Ishikawa (cell line): ENCODE results near the gene SLC25A41.

Experiments used
- CEBPB ChIP-seq: IDR thresholded peaks from 2 replicates; pipeline ENCODE4 v1.6.1; 2012
- CREB1 ChIP-seq: IDR thresholded peaks from 2 replicates; pipeline ENCODE4 v1.6.1; 2012; ENCODE audit warnings: low read depth
- EGR1 ChIP-seq: IDR thresholded peaks from 2 replicates; pipeline ENCODE4 v1.6.1; 2012
- EP300 ChIP-seq: IDR thresholded peaks from 2 replicates; pipeline ENCODE4 v1.6.1; 2012; ENCODE audit warnings: borderline replicate concordance
- FOXM1 ChIP-seq: IDR thresholded peaks from 2 replicates; pipeline ENCODE4 v1.6.1; 2012; ENCODE audit warnings: low read depth, borderline replicate concordance
- MAX ChIP-seq: IDR thresholded peaks from 2 replicates; pipeline ENCODE4 v1.6.1; 2012
- NFIC ChIP-seq: IDR thresholded peaks from 2 replicates; pipeline ENCODE4 v1.6.1; 2012
- RAD21 ChIP-seq: IDR thresholded peaks from 2 replicates; pipeline ENCODE4 v1.6.1; 2012; ENCODE audit warnings: low read depth
- REST ChIP-seq: IDR thresholded peaks from 2 replicates; pipeline ENCODE4 v1.6.1; 2012; ENCODE audit warnings: low read depth, mild to moderate bottlenecking
- TAF1 ChIP-seq: IDR thresholded peaks from 2 replicates; pipeline ENCODE4 v1.6.1; 2012; ENCODE audit warnings: low read depth, mild to moderate bottlenecking
- TCF12 ChIP-seq: IDR thresholded peaks from 2 replicates; pipeline ENCODE4 v1.6.1; 2012; ENCODE audit warnings: low read depth
- TEAD4 ChIP-seq: IDR thresholded peaks from 2 replicates; pipeline ENCODE4 v1.6.1; 2012
- USF1 ChIP-seq: IDR thresholded peaks from 2 replicates; pipeline ENCODE4 v1.6.1; 2012
- YY1 ChIP-seq: IDR thresholded peaks from 2 replicates; pipeline ENCODE4 v1.6.1; 2012; ENCODE audit warnings: low read depth
- ZBTB7A ChIP-seq: IDR thresholded peaks from 2 replicates; pipeline ENCODE4 v1.6.1; 2012; ENCODE audit warnings: low read depth

The SLC25A41 gene

GRCh38 chr19:6378486-6378885 lies 55.1 kb downstream of the SLC25A41 start:
- TF ChIP-seq EP300 (no peak), NFIC (no peak), TAF1 (no peak), CREB1 (no peak), FOXM1 (no peak), YY1 (no peak), EGR1 (no peak), TCF12 (0 out of 2 replicates have a peak, but pooled peaks have one; percentile 5)

GRCh38 chr19:6378041-6378440 lies 55.5 kb downstream of the SLC25A41 start:
- TF ChIP-seq TCF12, result peak; percentile 46; the same call in 1 of the 2 replicates
- TF ChIP-seq ZBTB7A, result no peak
- no peak for TF ChIP-seq CEBPB
- peak; percentile 93 for TF ChIP-seq TEAD4

GRCh38 chr19:6376512-6377190 lies 56.9 kb downstream of the SLC25A41 start:
- TF ChIP-seq MAX, result no peak
- TF ChIP-seq CEBPB, result no peak
- TF ChIP-seq YY1, result no peak
- TF ChIP-seq EP300, result no peak
- no peak for TF ChIP-seq FOXM1
- TF ChIP-seq CREB1, result no peak
- TF ChIP-seq NFIC, result no peak
- no peak for TF ChIP-seq TAF1
- no peak for TF ChIP-seq USF1
- no peak for TF ChIP-seq RAD21
- TF ChIP-seq REST, result no peak
- TF ChIP-seq EGR1, result no peak
- no peak for TF ChIP-seq TEAD4
- no peak for TF ChIP-seq ZBTB7A
- TF ChIP-seq TCF12, result no peak
